ENCODE data around the gene MTFR1L. TPM values are rescaled to one million over a fixed set of nuclear protein-coding genes. Genes with fewer than 3 reads are reported as not detected.
A peak's percentile ranks its signal among the peaks of the same experiment; 100 is the strongest.

MTFR1L gene
- total and polyA plus RNA-seq, 9 of the 15 experiments (the other 6 are each of a cell fraction or from before 2014, with no cell fraction given) = 41.4 to 98.5 (median 53.7) TPM

DNA sequence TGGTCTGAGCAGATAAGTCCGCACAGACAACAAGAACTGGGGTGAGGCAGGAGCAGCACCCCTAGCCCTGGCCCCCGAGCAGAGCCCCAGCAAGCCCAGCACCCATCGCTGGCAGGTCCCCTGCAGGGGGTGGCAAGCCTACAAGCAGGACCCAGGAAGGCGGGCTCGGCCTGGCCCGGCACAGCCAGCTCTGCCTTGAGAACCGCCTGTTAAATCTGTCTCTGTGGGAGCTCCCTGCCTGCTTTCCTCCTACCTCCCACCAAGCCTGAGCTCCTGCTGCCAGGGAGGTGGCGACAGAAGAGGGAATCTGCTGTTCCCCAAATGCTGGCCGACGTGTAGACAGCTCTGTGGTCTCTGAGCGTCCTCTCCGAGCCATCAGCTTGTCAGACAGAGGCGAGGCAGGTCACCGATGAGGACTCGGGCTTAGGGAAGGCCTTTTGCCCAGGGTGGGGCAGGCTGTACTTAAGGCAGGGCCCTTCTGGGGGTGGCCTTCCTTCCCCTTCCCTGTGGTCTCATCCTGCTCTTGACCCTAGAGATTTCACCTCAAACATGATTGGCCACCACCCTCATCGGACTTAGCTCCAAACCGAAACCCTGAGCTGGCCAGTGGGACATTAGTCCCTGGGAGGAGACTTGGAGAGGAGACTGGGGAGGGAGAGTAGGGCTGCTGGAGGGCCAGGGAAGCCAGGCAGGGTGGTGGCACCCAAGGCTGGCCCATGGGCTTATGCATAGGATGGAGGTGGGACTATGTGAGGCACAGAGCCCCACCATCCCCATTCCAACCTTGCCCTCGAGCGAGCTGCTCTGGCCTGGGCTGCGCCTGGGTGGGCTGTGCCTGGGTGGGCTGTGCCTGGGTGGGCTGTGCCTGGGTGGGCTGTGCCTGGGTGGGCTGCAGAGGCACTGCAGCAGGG, 12.0 kb upstream of the MTFR1L start:
- CTCF ChIA-PET (ENCODE audit: low intra/inter-chr PET ratio) = interaction anchor here (0.6 kb wide), 1 partner anchor 263 kb away, joined by 3 read pairs; no protein-coding TSS in a partner anchor
- FAIRE-seq (no peak), ATAC-seq (no peak), DNase-seq (ENCODE audit: extremely low read depth in 1 of 4, low spot score in 3 of 4) (no peak)
- Histone ChIP-seq H3K27me3 (ENCODE audit: control insufficient read depth in 2 of 2, insufficient read depth in 2 of 2, low read length in 2 of 2) (no peaks in the 10 kb centered on the region), H3K4me3 (no peak overlapping the region), H3K9me1 (ENCODE audit: control insufficient read depth, insufficient read depth, low read length) (no peaks in the 10 kb centered on the region), H3K9ac (ENCODE audit: insufficient read depth in 1 of 2, low read depth in 2 of 2, low read length in 2 of 2) (peak overlapping the region in 1 of 2 experiments; percentile 70; a peak in 1 of 4 replicates), H3K36me3 (ENCODE audit: control insufficient read depth, insufficient read depth, low read length) (no peaks in the 10 kb centered on the region), H3K4me2 (ENCODE audit: insufficient read depth, low read length) (no peak overlapping the region), H3K4me1 (replicated peaks in 1 of 2; ENCODE audit: control insufficient read depth in 2 of 2, insufficient read depth in 2 of 2, low read length in 2 of 2) (peaks cover 6 to 44% of the 10 kb centered on the region in 2 experiments; a peak in 4 of 5 replicates), H3K79me2 (ENCODE audit: control insufficient read depth, insufficient read depth, low read length) (no peaks in the 10 kb centered on the region), H3K27ac (ENCODE audit: extremely low read depth, low read depth, low read length) (no peak overlapping the region), H2AFZ (ENCODE audit: low read depth, low read length) (no peak overlapping the region), H4K20me1 (replicated peaks; ENCODE audit: control insufficient read depth, insufficient read depth, low read length) (peaks cover 4% of the 10 kb centered on the region; the same call in 1 of the 2 replicates), H3K9me3 (replicated peaks; ENCODE audit: control insufficient read depth, insufficient read depth, low read depth, low read length) (no peaks in the 10 kb centered on the region)
- TF ChIP-seq, protein P1, sequence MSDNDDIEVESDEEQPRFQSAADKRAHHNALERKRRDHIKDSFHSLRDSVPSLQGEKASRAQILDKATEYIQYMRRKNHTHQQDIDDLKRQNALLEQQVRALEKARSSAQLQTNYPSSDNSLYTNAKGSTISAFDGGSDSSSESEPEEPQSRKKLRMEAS (CRISPR knock-in tag; IDR thresholded peaks at IDR 0.05) = 0 out of 2 replicates have a peak, but pooled peaks have one; percentile 21
- TF ChIP-seq, protein P2, sequence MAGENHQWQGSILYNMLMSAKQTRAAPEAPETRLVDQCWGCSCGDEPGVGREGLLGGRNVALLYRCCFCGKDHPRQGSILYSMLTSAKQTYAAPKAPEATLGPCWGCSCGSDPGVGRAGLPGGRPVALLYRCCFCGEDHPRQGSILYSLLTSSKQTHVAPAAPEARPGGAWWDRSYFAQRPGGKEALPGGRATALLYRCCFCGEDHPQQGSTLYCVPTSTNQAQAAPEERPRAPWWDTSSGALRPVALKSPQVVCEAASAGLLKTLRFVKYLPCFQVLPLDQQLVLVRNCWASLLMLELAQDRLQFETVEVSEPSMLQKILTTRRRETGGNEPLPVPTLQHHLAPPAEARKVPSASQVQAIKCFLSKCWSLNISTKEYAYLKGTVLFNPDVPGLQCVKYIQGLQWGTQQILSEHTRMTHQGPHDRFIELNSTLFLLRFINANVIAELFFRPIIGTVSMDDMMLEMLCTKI (IDR thresholded peaks at IDR 0.05; ENCODE audit: partially characterized antibody) = no peak
- BruUV-seq (replicated peaks) = no TSS peak
- POLR2A ChIA-PET = interaction anchor here (0.5 to 2.2 kb wide), 9 partner anchors 8 to 1216 kb away, joined by 3 to 12 read pairs (median 3); partner anchors contain the start of genes MTFR1L and RSRP1
- WGBS (ENCODE audit: insufficient coverage, low coverage, missing lambda C conversion rate) = 60% methylated on average over 20 of the region's 20 CpGs
- intact Hi-C loops (cut with micrococcal nuclease) = no loop called here
- in situ Hi-C loops (cut with MboI) = no loop called here
